B cell (primary cell): ENCODE data around the gene RBM44.

Experiments
- CTCF ChIP-seq: fragments of 200-600 bp; IDR thresholded peaks from one replicate; pipeline ENCODE4 v1.8.0; 2022; ENCODE audit warnings: antibody characterized with exemption, mild to moderate bottlenecking
- EZH2 ChIP-seq: IDR thresholded peaks from 2 replicates; pipeline ENCODE4 v1.6.1; 2012; ENCODE audit warnings: borderline replicate concordance, low read depth, mild to moderate bottlenecking, moderate library complexity, low read length; ENCODE audit not compliant: insufficient read depth, poor library complexity, severe bottlenecking

- TF ChIP-seq CTCF (no peak), EZH2 (no peak)
Observed at GRCh38 chr2:237867465-237867864, 68.9 kb downstream of the RBM44 start.
